Adrenal gland (tissue), 12 donors: ENCODE data around the gene GLRA3. TPM values are rescaled to one million over a fixed set of nuclear protein-coding genes. Genes with fewer than 3 reads are reported as not detected.

ENCODE experiments used
- DNase-seq, 7 donors: peaks; one replicate each; pipeline ENCODE4 v3.0.0-alpha.2; 2019 to 2020
- H3K27ac ChIP-seq, 5 donors: fragments of 200-600 bp; sonication (generic) in 4 of 5; 1 replicate in 3 of 5; 2 replicates in 2 of 5; pipeline versions ENCODE4 v1.5.1 to v1.8.0; 2016 to 2020; ENCODE audit warnings: mild to moderate bottlenecking in 1 of 5
- H3K27me3 ChIP-seq: fragments of 200-600 bp; 2 replicates; pipeline ENCODE4 v1.8.0; 2021
- H3K36me3 ChIP-seq, 2 donors: fragments of 200-600 bp; replicated peaks in 1 of 2; 1 replicate in 1 of 2; 2 replicates in 1 of 2; pipeline versions ENCODE4 v1.5.1 to v1.8.0; 2018 to 2022
- H3K4me1 ChIP-seq, 2 donors: fragments of 200-600 bp; replicated peaks in 1 of 2; 1 replicate in 1 of 2; 2 replicates in 1 of 2; pipeline versions ENCODE4 v1.5.1 to v1.8.0; 2018 to 2021
- H3K4me3 ChIP-seq, 4 donors: fragments of 200-600 bp; sonication (generic) in 3 of 4; one replicate each; pipeline ENCODE4 v1.5.1; 2016 to 2018
- H3K9me3 ChIP-seq, 3 donors: fragments of 200-600 bp; sonication (generic) in 1 of 3; replicated peaks in 1 of 3; 1 replicate in 2 of 3; 2 replicates in 1 of 3; pipeline versions ENCODE4 v1.5.1 to v1.8.0; 2016 to 2021
- POLR2A ChIP-seq, 2 donors: fragments of 450-650 bp; IDR thresholded peaks; one replicate each; pipeline ENCODE4 v1.6.1; 2017; ENCODE audit warnings: antibody characterized with exemption in 2 of 2, mild to moderate bottlenecking in 2 of 2, moderate library complexity in 1 of 2
- WGBS, 4 donors: extraction: QIAGEN DNeasy Blood & Tissue Kit in 2 of 4; methylation state at CpG; one replicate each; pipeline versions ENCODE4 v1.1.5 to v1.1.7; 2013 to 2017; 5-methylcytosine and 5-hydroxymethylcytosine counted together
- intact Hi-C, 2 donors: fragments of 100-400 bp; cut with DNase I; formaldehyde crosslinking; loops; one replicate each; pipeline versions ENCODE4 v1.14.1 to v1.15.0; 2022 to 2023
- polyA plus RNA-seq, 3 donors: library from polyadenylated mRNA; stranded (reverse); fragments of 200-250 nt in 2 of 3; fragments of 350-450 nt in 1 of 3; fragmentation: Illumina TruSeq in 1 of 3; extraction: RNeasy Lipid Tissue Mini Kit (QIAGEN cat#74804) in 1 of 3; gene quantifications; one replicate each; pipeline ENCODE4 v1.2.3, GENCODE V29; 2013 to 2014
- total RNA-seq, 9 donors: library from RNA; depleted of rRNA in 4 of 9; stranded (reverse); fragments of >200 nt in 4 of 9; fragments of 120-200 nt in 1 of 9; fragmentation: NEBNext Ultra II Directional in 1 of 9; extraction: Animal tissue kit (Norgen Biotek cat#: 25700) in 1 of 9; gene quantifications; one replicate each; pipeline versions ENCODE4 v1.1.0 to v1.2.4, GENCODE V29; 2013 to 2023
- TF ChIP-seq, protein P1 (sequence below), 6 experiments: fragments of 450-650 bp in 4 of 6; fragments of 200-600 bp in 2 of 6; sonication (generic) in 1 of 6; IDR thresholded peaks; 1 replicate in 5 of 6; 2 replicates in 1 of 6; pipeline versions ENCODE4 v1.5.1 to v1.8.0; 2016 to 2021; ENCODE audit warnings: antibody characterized with exemption in 6 of 6, mild to moderate bottlenecking in 2 of 6, moderate library complexity in 1 of 6
- donor health status: healthy with polysubstance abuse.
- donor health status: Bipolar disorder and iron deficiency.
- donor health status: DM: yes; HTN: yes; CAD: no.
- donor health status: DM: no; HTN: no; CAD: no.
- donor health status: DM: no; HTN: no; CAD: no.
- donor health status: DM: yes; HTN: yes; CAD: no.

The GLRA3 gene
- total and polyA plus RNA-seq, 12 donors = 0.03 to 2.2 (median 0.24) TPM; not detected in 3

DNA sequence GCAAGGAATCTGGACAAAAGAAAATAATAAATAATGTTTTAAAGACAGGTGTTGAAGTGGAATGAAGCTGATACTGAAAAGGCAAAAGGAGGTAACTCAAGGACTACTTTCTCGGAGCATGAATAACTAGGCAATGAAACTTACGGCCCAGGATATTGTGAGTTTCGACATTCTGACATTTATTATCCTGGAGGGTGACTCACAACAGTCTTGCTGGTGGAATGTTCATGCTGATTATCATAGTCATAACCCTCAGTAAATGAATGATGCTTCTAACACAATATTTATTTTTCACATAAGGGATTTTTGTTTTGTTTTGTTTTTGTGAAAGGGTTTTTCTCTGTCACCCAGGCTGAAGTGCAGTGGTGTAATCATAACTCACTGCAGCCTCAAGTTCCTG lies 159.8 kb downstream of the GLRA3 start:
- Histone ChIP-seq H3K36me3 (no peaks in the 10 kb centered on the region), H3K27me3 (no peaks in the 10 kb centered on the region), H3K4me1 (no peaks in the 10 kb centered on the region), H3K27ac (no peak overlapping the region), H3K4me3 (no peak overlapping the region), H3K9me3 (no peaks in the 10 kb centered on the region)
- intact Hi-C loops = no loop called here
- WGBS, 4 donors = 35 to 40% (median 39%) methylated on average over 3 of the region's 3 CpGs
- DNase-seq = peak in 3 of 7 donors; percentile 13 to 35 (median 16)
- TF ChIP-seq POLR2A (IDR thresholded peaks at IDR 0.05) = no peak
- TF ChIP-seq, protein P1, sequence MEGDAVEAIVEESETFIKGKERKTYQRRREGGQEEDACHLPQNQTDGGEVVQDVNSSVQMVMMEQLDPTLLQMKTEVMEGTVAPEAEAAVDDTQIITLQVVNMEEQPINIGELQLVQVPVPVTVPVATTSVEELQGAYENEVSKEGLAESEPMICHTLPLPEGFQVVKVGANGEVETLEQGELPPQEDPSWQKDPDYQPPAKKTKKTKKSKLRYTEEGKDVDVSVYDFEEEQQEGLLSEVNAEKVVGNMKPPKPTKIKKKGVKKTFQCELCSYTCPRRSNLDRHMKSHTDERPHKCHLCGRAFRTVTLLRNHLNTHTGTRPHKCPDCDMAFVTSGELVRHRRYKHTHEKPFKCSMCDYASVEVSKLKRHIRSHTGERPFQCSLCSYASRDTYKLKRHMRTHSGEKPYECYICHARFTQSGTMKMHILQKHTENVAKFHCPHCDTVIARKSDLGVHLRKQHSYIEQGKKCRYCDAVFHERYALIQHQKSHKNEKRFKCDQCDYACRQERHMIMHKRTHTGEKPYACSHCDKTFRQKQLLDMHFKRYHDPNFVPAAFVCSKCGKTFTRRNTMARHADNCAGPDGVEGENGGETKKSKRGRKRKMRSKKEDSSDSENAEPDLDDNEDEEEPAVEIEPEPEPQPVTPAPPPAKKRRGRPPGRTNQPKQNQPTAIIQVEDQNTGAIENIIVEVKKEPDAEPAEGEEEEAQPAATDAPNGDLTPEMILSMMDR (IDR thresholded peaks at IDR 0.05) = no peak

DNA sequence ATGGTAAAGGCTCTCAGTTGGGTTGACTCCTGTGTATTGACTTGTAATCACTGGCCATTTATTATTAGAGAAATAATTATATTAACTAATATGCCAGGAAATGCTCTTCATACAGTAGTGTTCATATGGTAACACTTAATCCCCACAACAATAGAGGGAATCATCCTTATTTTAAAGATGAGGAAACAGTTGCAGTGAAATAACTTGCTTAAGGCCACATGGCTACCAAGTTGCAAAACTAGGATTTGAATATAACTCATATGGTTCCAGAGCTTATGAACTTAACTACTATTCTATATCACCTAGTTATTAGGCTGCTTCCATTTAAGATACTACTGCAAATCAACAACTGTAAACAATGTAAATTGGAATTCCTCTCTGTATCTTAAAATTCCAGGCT lies 163.2 kb downstream of the GLRA3 start:
- Histone ChIP-seq H3K4me3 (no peak overlapping the region), H3K9me3 (no peaks in the 10 kb centered on the region), H3K4me1 (no peaks in the 10 kb centered on the region), H3K27me3 (no peaks in the 10 kb centered on the region), H3K36me3 (no peaks in the 10 kb centered on the region), H3K27ac (no peak overlapping the region)
- DNase-seq = no peak
- intact Hi-C loops = no loop called here
- TF ChIP-seq POLR2A (IDR thresholded peaks at IDR 0.05) = no peak
- TF ChIP-seq, protein P1 (IDR thresholded peaks at IDR 0.05) = no peak

GRCh38 chr4:174663216-174663615 lies 165.8 kb downstream of the GLRA3 start:
- TF ChIP-seq, protein P1 (IDR thresholded peaks at IDR 0.05) = no peak
- TF ChIP-seq POLR2A (IDR thresholded peaks at IDR 0.05) = no peak
- WGBS, 4 donors = 54 to 74% (median 64%) methylated on average over 2 of the region's 2 CpGs
- H3K27ac ChIP-seq = no peak overlapping the region
- H3K4me1 ChIP-seq = no peaks in the 10 kb centered on the region
- H3K9me3 ChIP-seq = no peaks in the 10 kb centered on the region
- H3K4me3 ChIP-seq = no peak overlapping the region
- no peaks in the 10 kb centered on the region for H3K27me3 ChIP-seq
- no peaks in the 10 kb centered on the region for H3K36me3 ChIP-seq
- intact Hi-C loops = no loop called here
- DNase-seq = no peak

DNA sequence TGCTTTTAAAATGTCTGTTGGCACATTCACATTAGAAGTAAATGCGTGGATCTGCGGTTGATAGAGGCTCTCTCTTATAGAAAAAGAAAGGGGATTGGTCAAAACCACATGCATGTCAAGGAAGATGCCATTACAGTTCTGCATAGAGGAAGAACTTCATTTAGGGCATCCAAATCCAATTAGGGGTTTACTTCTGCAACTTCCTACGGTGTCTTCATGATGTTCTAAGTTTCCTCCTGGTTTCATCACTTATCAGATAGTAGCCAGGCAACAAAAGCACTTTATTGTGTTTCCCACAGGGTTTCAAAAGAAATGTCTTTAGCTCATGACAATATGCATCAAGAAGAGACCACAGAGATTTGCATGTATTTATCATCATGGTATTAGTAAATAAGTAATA lies 170.8 kb downstream of the GLRA3 start:
- Histone ChIP-seq H3K4me1 (no peaks in the 10 kb centered on the region), H3K4me3 (no peak overlapping the region), H3K9me3 (no peaks in the 10 kb centered on the region), H3K27ac (no peak overlapping the region), H3K27me3 (no peaks in the 10 kb centered on the region), H3K36me3 (no peaks in the 10 kb centered on the region)
- DNase-seq = no peak
- TF ChIP-seq, protein P1 (IDR thresholded peaks at IDR 0.05) = no peak
- TF ChIP-seq POLR2A (IDR thresholded peaks at IDR 0.05) = no peak
- intact Hi-C loops = no loop called here
- WGBS, 4 donors = 58 to 85% (median 76%) methylated on average over 3 of the region's 3 CpGs
